Measurements from ENCODE around the gene LHPP.

The LHPP gene

DNA sequence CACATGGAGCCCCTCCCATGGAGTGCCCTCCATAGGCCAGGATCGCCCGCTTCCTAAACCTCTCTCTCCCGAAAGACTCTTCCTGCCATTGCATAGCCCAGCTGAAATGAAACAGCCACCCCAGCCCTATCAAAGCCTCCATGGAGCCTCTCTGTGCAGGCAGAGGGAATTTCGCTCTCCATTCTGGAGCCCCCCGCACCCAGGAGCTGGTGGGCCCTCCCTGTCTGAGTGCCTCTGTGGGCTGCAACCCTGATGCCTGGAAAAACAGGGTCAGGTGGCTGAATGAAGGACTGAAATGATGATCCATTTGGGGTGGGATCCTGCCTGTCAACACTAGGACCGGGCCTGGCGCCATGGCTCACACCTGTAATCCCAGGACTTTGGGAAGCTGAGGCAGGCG lies 176.1 kb downstream of the LHPP start:
- no peak for DNase-seq

- no peak for DNase-seq
These were observed 177.6 kb downstream of the LHPP start for GRCh38 chr10:124639206-124639605.

- DNase-seq: no peak
These were observed 178.0 kb downstream of the LHPP start for GRCh38 chr10:124639646-124640045.

DNA sequence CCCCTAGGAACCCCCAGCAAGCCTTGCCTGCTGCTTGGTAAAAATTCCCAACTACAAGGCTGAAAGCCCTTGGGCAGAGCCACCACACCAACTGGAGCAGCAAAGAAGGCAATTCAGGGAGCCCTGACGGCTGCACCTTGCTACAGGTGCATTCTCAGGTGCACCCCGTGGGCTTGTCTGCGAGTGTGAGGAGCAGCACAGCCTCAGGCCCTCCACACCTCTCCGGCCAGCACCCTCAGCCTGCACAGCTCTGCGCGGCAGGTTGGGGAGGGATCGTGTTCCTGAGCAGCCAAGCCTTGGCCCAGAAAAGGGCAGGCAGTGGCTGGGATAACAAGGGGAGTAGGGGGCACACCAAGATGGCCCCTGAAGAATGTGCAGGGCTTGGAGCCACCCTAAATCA lies 178.4 kb downstream of the LHPP start:
- no peak for DNase-seq

DNA sequence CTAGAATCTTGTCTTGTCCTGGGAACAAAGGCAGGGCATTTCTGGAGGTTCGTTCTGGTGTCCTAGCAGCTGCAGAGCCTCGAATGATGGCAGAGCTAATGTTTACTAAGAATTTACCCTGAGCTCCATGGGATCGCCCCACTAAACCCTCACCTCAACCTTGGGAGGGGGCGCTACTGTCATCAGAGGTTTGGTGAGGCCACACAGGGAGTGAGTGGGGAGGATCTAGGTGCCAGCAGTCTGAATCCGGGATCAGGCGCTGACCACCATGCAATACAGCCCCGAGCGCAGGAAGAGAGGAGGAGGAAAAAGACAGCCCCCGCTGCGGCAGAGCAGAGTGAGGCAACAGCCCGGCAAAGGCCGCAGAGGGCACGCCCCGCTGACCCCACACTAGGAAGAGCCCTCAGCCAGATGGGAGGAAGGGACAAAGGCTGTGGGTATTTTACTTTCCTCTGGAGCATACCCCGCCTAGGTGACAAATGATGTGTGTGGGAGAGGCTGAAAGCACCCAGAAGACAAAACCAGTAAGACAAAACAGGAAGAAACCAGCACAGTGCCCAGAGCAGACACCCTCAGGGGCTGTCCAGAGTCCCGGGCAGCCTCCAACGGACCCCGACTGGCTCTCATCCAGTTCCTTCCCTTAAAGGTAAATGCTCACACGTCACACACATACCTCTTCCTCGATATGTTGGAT lies 179.1 kb downstream of the LHPP start:
- no peak for DNase-seq

GRCh38 chr10:124641282-124642087 lies 179.9 kb downstream of the LHPP start:
- DNase-seq: peak in 4 of 58 donors; percentile 18 to 58 (median 34)

DNA sequence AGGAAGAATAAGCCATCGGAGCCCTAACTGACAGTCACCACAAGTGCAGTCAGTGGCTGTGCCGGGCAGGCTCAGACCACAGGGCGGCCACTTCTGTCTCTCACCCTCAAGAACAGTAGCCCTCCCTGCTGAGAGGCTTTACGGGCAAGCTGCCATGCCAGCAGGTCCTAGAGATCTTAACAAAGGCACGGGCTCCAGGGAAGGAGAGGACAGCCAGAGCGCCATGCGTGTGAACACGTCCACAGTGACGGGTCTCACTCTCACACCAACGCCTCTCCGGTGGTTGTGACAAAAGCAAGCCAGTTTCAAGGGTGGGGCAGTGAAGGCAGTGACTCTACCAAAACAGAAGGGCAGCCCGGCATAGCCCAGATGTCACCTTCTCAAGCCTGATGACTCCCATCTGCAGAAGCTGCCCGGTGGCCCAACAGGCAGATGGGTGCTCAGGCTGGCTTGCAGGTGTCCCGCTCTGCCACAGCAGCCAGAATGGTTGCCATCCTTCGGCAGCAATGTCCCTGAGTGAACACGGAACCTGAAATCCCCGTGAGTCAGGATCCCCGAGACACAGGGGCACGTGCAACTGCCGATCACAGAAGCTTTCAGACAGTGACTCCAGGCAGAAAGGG lies 180.6 kb downstream of the LHPP start:
- DNase-seq: peak in 2 of 58 donors; percentile 25 to 39

GRCh38 chr10:124643330-124644009 lies 181.8 kb downstream of the LHPP start:
- no peak for DNase-seq

GRCh38 chr10:124644236-124644635 lies 182.6 kb downstream of the LHPP start:
- peak in 5 of 58 donors; percentile 29 to 67 (median 46) for DNase-seq

- no peak for DNase-seq
These were observed 183.3 kb downstream of the LHPP start for GRCh38 chr10:124644771-124645415.

DNA sequence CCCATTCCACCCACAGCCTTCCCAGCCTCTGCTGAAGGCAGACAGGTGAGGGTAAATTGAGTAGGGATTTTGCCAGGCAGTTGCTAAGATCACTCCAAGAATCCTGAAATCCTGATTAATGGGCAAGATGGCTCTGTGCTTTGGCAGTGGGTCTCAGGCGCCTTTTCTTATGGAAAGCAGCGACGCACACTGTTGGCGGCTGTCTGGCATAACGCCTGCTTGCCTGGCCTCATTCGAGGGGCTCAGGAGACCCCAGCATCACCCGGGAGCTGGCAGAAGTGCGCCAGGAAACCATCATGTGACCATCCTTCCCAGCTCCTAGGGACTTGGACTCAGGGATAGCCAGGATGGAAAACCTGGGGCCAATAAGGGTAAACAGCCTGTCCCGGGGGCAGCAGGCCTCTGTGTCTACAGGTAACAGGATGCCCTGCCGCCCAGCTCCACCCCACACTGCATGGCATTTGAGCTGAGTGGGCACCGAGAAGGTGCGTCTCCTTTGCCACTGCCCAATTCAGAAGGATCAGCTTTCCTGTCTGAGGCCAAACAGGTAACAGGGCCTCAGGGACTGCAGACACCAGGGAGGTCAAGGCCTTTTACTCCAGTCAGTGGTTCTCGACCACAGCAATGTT lies 184.0 kb downstream of the LHPP start:
- DNase-seq: peak in 14 of 58 donors; percentile 26 to 77 (median 50)

DNA sequence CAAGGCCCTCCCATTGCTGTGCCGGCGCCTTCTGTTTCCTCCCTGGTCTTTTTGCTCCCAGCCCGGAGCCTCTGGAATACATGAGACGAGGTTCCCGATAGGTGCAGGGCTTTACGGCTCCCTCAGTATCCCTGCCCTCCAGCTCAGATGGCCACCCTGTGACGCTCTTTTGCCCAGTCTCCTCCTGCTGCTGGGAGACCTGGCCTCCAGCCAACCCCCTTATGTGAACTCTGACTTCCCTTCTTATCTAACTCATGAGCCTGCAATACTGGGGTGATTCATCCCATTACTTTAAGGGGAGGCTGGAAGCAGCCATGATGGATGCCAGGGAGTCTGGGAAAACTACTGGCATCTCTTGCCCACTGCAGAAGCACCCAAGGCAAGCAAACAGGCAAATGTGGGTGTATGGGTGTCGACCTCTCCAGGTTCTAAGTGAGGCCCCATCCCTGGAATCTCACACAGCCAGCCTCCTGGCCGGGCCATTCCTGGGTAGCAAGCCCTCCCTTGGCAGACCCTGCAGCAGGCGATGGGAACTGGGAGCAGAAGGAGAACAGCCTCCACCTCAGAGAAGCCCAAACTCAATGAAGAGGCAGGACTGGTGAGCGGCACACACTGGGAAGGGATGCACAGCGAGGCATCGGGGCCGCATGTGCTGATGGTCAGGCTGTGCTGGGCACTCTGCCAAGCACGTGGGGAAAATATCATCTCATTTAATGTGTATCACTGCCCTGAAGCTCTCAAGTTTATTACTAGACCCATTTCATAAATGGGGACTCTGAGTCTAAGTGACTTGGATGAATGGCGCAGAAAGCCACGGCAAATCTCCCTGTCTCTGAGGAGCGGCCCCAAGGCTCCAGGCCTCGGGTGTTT lies 185.1 kb downstream of the LHPP start:
- peak in 11 of 58 donors; percentile 26 to 79 (median 46) for DNase-seq

- peak in 11 of 58 donors; percentile 32 to 57 (median 43) for DNase-seq
These were observed 186.0 kb downstream of the LHPP start for GRCh38 chr10:124647421-124648130.

- DNase-seq: no peak
These were observed 186.5 kb downstream of the LHPP start for GRCh38 chr10:124648131-124648475.

DNA sequence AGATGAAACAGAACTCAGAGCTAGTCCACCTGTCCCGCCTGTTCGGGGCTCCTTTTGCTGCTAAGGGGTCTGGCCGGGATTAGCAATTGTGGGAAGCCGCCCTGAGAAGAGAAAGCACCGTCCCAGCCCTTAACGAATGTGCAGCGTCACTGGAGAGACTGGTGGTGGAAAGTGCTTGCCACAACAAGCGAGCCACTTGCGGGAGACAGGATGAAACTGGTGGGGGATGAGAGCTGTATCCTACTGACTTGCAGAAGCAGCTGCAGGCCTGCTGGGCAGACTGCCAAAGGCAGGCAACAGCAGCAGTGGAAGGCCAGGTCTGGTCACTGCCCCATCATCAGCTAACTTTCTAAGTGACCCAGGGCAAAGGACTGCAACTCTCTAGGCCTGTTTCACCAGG lies 187.1 kb downstream of the LHPP start:
- peak in 48 of 58 donors; percentile 39 to 84 (median 66) for DNase-seq

GRCh38 chr10:124649214-124649613 lies 187.6 kb downstream of the LHPP start:
- peak in 32 of 58 donors; percentile 29 to 83 (median 60) for DNase-seq

DNA sequence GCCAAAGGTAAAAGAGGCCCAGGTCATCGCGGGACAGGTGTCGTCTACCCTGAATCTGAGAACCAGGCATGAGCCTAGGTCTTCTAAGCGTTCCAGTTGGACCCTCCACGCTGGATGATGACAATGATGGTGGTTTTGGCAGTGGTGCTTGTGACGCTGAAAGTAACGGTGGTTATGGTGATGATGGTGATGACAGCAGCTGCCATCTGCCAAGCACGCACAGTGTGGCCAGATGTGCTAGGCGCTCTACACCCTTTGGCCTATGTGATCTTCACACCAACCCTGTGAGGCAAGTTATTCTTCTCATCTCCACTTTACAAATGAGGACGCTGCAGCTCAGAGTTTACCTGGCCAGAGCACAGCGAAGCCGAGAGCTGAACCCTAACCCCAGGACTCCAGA lies 188.6 kb downstream of the LHPP start:
- no peak for DNase-seq

DNA sequence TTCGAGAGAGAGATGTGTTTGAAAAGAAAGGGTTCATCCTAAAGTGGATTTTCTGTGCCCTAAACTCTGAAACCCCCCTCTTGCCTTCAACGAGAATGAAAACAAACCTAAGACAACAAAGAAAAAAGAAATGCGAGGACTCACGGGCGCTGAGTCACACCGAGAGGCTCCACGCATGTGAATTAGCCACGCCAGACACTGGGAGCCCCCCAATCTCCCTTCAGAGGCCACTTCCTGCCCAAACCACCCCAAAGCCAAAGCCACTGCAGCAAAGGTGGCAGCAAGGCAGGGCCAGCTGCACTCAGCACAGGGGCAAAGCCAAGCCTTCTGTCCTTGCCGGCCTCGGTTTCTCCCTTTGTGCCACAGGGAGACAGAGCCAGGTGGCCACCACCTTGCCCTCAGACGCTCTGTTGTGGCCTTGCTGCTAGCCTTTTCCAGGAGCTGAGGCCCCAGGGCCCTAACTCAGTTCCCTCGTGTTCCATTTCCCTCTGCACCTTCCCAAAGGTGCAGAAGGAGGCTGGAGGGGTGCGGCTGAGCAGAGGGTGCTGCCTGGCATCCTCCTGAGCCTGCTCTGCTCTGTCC lies 189.3 kb downstream of the LHPP start:
- no peak for DNase-seq

Measured in anterior cingulate cortex (tissue), 58 donors.